Right lobe of liver (tissue), 6 donors: ENCODE results near the gene TROAP. TPM values are rescaled to one million over a fixed set of nuclear protein-coding genes. Genes with fewer than 3 reads are reported as not detected.

ENCODE experiments used
- ATAC-seq, 4 donors: fragments of 200-7000 bp; cut with Tn5 transposase; one replicate each; pipeline ENCODE4 v1.9.1; 2020; ENCODE audit warnings: mild to moderate bottlenecking in 4 of 4, moderate library complexity in 4 of 4
- DNase-seq, 3 donors: peaks; one replicate each; pipeline ENCODE4 v3.0.0-alpha.2; 2020
- H3K27ac ChIP-seq, 3 donors: fragments of 200-600 bp; one replicate each; pipeline ENCODE4 v1.8.0; 2022
- H3K27me3 ChIP-seq, 2 donors: fragments of 200-600 bp; one replicate each; pipeline ENCODE4 v1.8.0; 2022
- H3K36me3 ChIP-seq, 4 donors: fragments of 200-600 bp; sonication (generic) in 1 of 4; one replicate each; pipeline versions ENCODE4 v1.5.1 to v1.8.0; 2017 to 2022; ENCODE audit warnings: control low read depth in 1 of 4
- H3K4me1 ChIP-seq, 4 donors: fragments of 200-600 bp; sonication (generic) in 1 of 4; one replicate each; pipeline versions ENCODE4 v1.5.1 to v1.8.0; 2017 to 2022; ENCODE audit warnings: control low read depth in 1 of 4
- H3K4me3 ChIP-seq, 3 donors: fragments of 200-600 bp; one replicate each; pipeline ENCODE4 v1.8.0; 2022
- H3K9me3 ChIP-seq, 4 donors: fragments of 200-600 bp; sonication (generic) in 1 of 4; one replicate each; pipeline versions ENCODE4 v1.5.1 to v1.8.0; 2017 to 2022; ENCODE audit warnings: control low read depth in 1 of 4
- CTCF ChIP-seq, 4 donors: fragments of 200-600 bp in 3 of 4; fragments of 450-650 bp in 1 of 4; IDR thresholded peaks; one replicate each; pipeline versions ENCODE4 v1.5.1 to v1.8.0; 2016 to 2022; ENCODE audit warnings: antibody characterized with exemption in 4 of 4, mild to moderate bottlenecking in 2 of 4
- POLR2A ChIP-seq: fragments of 450-650 bp; IDR thresholded peaks from one replicate; pipeline ENCODE4 v1.6.1; 2017; ENCODE audit warnings: antibody characterized with exemption, mild to moderate bottlenecking
- WGBS: methylation state at CpG from one replicate; pipeline ENCODE4 v1.1.6; 2018; ENCODE audit warnings: low coverage, low lambda C conversion rate; ENCODE audit not compliant: insufficient coverage; ENCODE audit errors: missing lambda C conversion rate; 5-methylcytosine and 5-hydroxymethylcytosine counted together
- intact Hi-C, 2 donors: fragments of 100-400 bp; cut with DNase I; formaldehyde crosslinking; loops; one replicate each; pipeline versions ENCODE4 v1.11.2 to v1.14.1; 2022
- total RNA-seq, 6 experiments: library from RNA; depleted of rRNA in 2 of 6; stranded (reverse); fragments of >200 nt in 2 of 6; fragmentation: NEBNext Ultra II Directional in 3 of 6; extraction: Animal tissue kit (Norgen Biotek cat#: 25700) in 3 of 6; gene quantifications; one replicate each; pipeline versions ENCODE4 v1.1.0 to v1.2.4, GENCODE V29; 2016 to 2023
- donor health status: DM: no; HTN: yes; CAD: no.
- donor health status: DM: no; HTN: no; CAD: no.
- donor health status: DM: no; HTN: no; CAD: no.
- donor health status: DM: no; HTN: yes; CAD: no.
- donor health status: DM: no; HTN: yes; CAD: no.

TROAP gene
- total RNA-seq, 6 experiments from 2014 or later = 0.24 to 2.6 (median 0.93) TPM

DNA sequence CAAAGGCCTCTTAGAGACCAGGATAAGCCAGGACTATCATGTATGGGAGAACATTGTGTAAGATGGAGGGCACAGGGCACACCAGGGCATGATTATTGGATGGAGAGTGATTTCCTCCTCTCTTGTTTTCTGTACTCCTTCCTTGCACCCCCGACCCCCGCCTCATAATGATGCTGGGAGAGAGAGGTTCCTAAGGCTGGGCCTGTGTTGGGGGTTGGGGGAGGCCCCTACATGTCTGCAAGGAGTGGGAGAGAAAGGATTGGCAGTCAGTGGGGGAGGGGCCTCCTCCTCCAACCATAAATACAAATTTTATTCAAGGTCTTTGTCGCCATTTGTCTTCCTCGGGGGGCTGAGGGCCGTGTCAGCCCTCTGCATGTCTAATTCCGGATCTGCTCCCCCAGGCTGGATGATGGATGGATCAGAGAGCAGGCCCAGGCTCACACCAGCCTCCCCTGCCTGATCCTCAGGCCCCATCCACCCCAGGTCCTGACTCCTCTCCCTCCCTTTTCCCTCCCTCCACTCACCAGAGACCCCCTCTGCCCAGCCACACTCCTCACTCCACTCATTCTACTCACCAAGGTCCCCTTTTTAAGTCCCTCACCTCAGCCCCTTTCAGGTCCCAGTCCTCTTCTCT is 15.9 kb downstream of the TROAP start:
- H3K9me3 ChIP-seq = no peaks in the 10 kb centered on the region
- TF ChIP-seq CTCF (IDR thresholded peaks at IDR 0.05) (no peak), POLR2A (no peak)
- H3K4me1 ChIP-seq = peaks cover 0 to 19% (median 7%) of the 10 kb centered on the region in 4 donors
- ATAC-seq (no peak), DNase-seq (peak in 1 of 3 donors; percentile 23)
- no peak overlapping the region for H3K27ac ChIP-seq
- peaks cover 0 to 16% of the 10 kb centered on the region in 2 donors for H3K27me3 ChIP-seq
- no peaks in the 10 kb centered on the region for H3K36me3 ChIP-seq
- 60% methylated on average over 2 of the region's 6 CpGs for WGBS
- no peak overlapping the region for H3K4me3 ChIP-seq
- intact Hi-C loops = loop anchor here in 1 of 2 donors (10.0 kb wide), 1 partner anchor 176 kb away; no protein-coding TSS in a partner anchor

DNA sequence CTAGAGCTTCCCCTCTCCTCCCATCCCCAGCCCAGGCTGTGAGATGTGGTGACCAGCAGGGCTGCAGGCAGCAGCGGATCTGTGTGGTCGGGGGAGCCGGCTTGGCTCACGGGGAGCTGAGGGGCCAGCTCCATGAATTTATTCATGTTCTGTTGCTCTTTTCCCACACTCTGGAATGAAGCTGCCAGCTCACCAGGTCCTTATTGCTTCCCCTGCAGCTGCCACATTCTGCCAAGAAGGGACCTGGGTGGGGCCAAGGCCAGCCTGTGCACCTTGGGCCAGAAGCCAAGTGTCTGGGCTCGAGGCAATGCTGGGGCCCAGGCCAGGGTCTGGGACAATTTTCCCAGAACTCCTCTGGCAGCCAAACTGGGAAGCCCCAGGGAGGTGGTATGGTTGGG is 16.4 kb downstream of the TROAP start:
- H3K27ac ChIP-seq = no peak overlapping the region
- H3K27me3 ChIP-seq = peaks cover 0 to 12% of the 10 kb centered on the region in 2 donors
- no peak for TF ChIP-seq POLR2A
- TF ChIP-seq CTCF (IDR thresholded peaks at IDR 0.05) = no peak
- H3K36me3 ChIP-seq = no peaks in the 10 kb centered on the region
- WGBS = 57% methylated on average over 4 of the region's 5 CpGs
- peaks cover 0 to 19% (median 7%) of the 10 kb centered on the region in 4 donors for H3K4me1 ChIP-seq
- DNase-seq = peak in 1 of 3 donors; percentile 37
- H3K4me3 ChIP-seq = no peak overlapping the region
- no peaks in the 10 kb centered on the region for H3K9me3 ChIP-seq
- intact Hi-C loops = loop anchor here in 1 of 2 donors (10.0 kb wide), 1 partner anchor 175 kb away; no protein-coding TSS in a partner anchor
- no peak for ATAC-seq

- Histone ChIP-seq H3K27me3 (peaks cover 0 to 12% of the 10 kb centered on the region in 2 donors), H3K4me1 (peaks cover 0 to 19% (median 7%) of the 10 kb centered on the region in 4 donors), H3K9me3 (no peaks in the 10 kb centered on the region), H3K36me3 (no peaks in the 10 kb centered on the region), H3K27ac (no peak overlapping the region), H3K4me3 (no peak overlapping the region)
- no peak for TF ChIP-seq CTCF (IDR thresholded peaks at IDR 0.05)
- no peak for TF ChIP-seq POLR2A
- intact Hi-C loops = no loop called here
- peak in 1 of 3 donors; percentile 14 for DNase-seq
- ATAC-seq = no peak
- WGBS = 77% methylated on average over 6 of the region's 6 CpGs
These were observed 17.2 kb downstream of the TROAP start for GRCh38 chr12:49340095-49340870.

- ATAC-seq (no peak), DNase-seq (peak in 1 of 3 donors; percentile 38)
- Histone ChIP-seq H3K9me3 (no peaks in the 10 kb centered on the region), H3K36me3 (no peaks in the 10 kb centered on the region), H3K27me3 (peaks cover 0 to 8% of the 10 kb centered on the region in 2 donors), H3K4me1 (peaks cover 0 to 27% (median 7%) of the 10 kb centered on the region in 4 donors), H3K4me3 (no peak overlapping the region), H3K27ac (no peak overlapping the region)
- TF ChIP-seq POLR2A (no peak), CTCF (IDR thresholded peaks at IDR 0.05) (no peak)
- intact Hi-C loops = no loop called here
- WGBS = 70% methylated on average over 11 of the region's 14 CpGs
These were observed 18.1 kb downstream of the TROAP start for GRCh38 chr12:49340971-49341776.
